HepG2 (cell line): ENCODE data around the gene NDUFA8.

Experiments used
- ARID2 ChIP-seq: sonication (generic); formaldehyde crosslinking; IDR thresholded peaks from 2 replicates; pipeline ENCODE4 v1.8.1; 2022; ENCODE audit warnings: mild to moderate bottlenecking, missing genetic modification reagents, borderline replicate concordance
- CCAR2 ChIP-seq: fragments of 200-400 bp; formaldehyde crosslinking; optimal IDR thresholded peaks from 2 replicates; pipeline ENCODE3; 2018; ENCODE audit warnings: low read depth, mild to moderate bottlenecking, low read length, moderate library complexity
- ZNF138 ChIP-seq: sonication (generic); formaldehyde crosslinking; IDR thresholded peaks from 2 replicates; pipeline ENCODE4 v1.5.0; 2020; ENCODE audit warnings: mild to moderate bottlenecking, low read depth, missing genetic modification reagents
- TF ChIP-seq, protein P1 (sequence below): sonication (generic); formaldehyde crosslinking; IDR thresholded peaks from 2 replicates; pipeline ENCODE4 v1.5.0; 2020; ENCODE audit warnings: mild to moderate bottlenecking, missing genetic modification reagents, moderate library complexity

GRCh38 chr9:122192914-122193525 lies 33.4 kb upstream of the NDUFA8 start:
- TF ChIP-seq ZNF138 (CRISPR knock-in tag): no peak
- no peak for TF ChIP-seq CCAR2
- no peak for TF ChIP-seq ARID2 (CRISPR knock-in tag)
- TF ChIP-seq, protein P1, sequence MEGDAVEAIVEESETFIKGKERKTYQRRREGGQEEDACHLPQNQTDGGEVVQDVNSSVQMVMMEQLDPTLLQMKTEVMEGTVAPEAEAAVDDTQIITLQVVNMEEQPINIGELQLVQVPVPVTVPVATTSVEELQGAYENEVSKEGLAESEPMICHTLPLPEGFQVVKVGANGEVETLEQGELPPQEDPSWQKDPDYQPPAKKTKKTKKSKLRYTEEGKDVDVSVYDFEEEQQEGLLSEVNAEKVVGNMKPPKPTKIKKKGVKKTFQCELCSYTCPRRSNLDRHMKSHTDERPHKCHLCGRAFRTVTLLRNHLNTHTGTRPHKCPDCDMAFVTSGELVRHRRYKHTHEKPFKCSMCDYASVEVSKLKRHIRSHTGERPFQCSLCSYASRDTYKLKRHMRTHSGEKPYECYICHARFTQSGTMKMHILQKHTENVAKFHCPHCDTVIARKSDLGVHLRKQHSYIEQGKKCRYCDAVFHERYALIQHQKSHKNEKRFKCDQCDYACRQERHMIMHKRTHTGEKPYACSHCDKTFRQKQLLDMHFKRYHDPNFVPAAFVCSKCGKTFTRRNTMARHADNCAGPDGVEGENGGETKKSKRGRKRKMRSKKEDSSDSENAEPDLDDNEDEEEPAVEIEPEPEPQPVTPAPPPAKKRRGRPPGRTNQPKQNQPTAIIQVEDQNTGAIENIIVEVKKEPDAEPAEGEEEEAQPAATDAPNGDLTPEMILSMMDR: no peak
